Gastrocnemius medialis (tissue), 4 donors: ENCODE results near the gene SBDS. TPM values are rescaled to one million over a fixed set of nuclear protein-coding genes. Genes with fewer than 3 reads are reported as not detected.

Experiments
- ATAC-seq, 2 donors: fragments of 150-250 bp; one replicate each; pipeline ENCODE4 v1.9.1; 2016
- DNase-seq, 2 donors: peaks; one replicate each; pipeline ENCODE4 v3.0.0-alpha.2; 2019
- H3K27ac ChIP-seq, 4 donors: fragments of 200-600 bp; sonication (generic); 1 replicate in 1 of 4; 2 replicates in 3 of 4; pipeline ENCODE4 v1.5.1; 2016 to 2018; ENCODE audit warnings: mild to moderate bottlenecking in 2 of 4, moderate library complexity in 1 of 4
- H3K27me3 ChIP-seq, 3 donors: fragments of 200-600 bp; sonication (generic) in 2 of 3; 1 replicate in 1 of 3; 2 replicates in 2 of 3; pipeline versions ENCODE4 v1.5.1 to v1.6.0; 2016 to 2019; ENCODE audit warnings: mild to moderate bottlenecking in 1 of 3, moderate library complexity in 1 of 3
- H3K36me3 ChIP-seq, 2 donors: fragments of 200-600 bp; sonication (generic) in 1 of 2; one replicate each; pipeline ENCODE4 v1.5.1; 2017 to 2018
- H3K4me1 ChIP-seq, 2 donors: fragments of 200-600 bp; sonication (generic) in 1 of 2; one replicate each; pipeline ENCODE4 v1.5.1; 2016 to 2017; ENCODE audit warnings: mild to moderate bottlenecking in 2 of 2
- H3K4me3 ChIP-seq, 4 donors: fragments of 200-600 bp; sonication (generic) in 3 of 4; 1 replicate in 1 of 4; 2 replicates in 3 of 4; pipeline ENCODE4 v1.5.1; 2016 to 2019; ENCODE audit warnings: mild to moderate bottlenecking in 2 of 4
- H3K9me3 ChIP-seq, 3 donors: fragments of 200-600 bp; sonication (generic) in 2 of 3; 1 replicate in 1 of 3; 2 replicates in 2 of 3; pipeline ENCODE4 v1.5.1; 2016 to 2019
- POLR2A ChIP-seq, 2 donors: fragments of 450-650 bp; IDR thresholded peaks; one replicate each; pipeline ENCODE4 v1.6.1; 2017; ENCODE audit warnings: antibody characterized with exemption in 2 of 2, mild to moderate bottlenecking in 2 of 2, moderate library complexity in 2 of 2
- in situ Hi-C, 4 donors: fragments of 200-750 bp; cut with MboI; loops; one replicate each; pipeline versions ENCODE4 v1.15.0 to v1.8.0; 2017; ENCODE audit warnings: low sequenced_read_pairs in 4 of 4
- intact Hi-C: fragments of 100-400 bp; cut with DNase I; formaldehyde crosslinking; loops from one replicate; pipeline ENCODE4 v1.15.1; 2023; ENCODE audit warnings: low total_unique reads
- total RNA-seq, 4 donors: library from RNA; depleted of rRNA; stranded (reverse); fragments of >200 nt; gene quantifications; one replicate each; pipeline versions ENCODE4 v1.1.0 to v1.2.3, GENCODE V29; 2016
- TF ChIP-seq, protein P1 (sequence below), 5 experiments: fragments of 450-650 bp in 3 of 5; fragments of 200-600 bp in 2 of 5; sonication (generic) in 2 of 5; IDR thresholded peaks in 4 of 5; conservative IDR thresholded peaks in 1 of 5; 1 replicate in 4 of 5; 2 replicates in 1 of 5; pipeline ENCODE4 v1.5.1; 2016 to 2019; ENCODE audit warnings: antibody characterized with exemption in 5 of 5, mild to moderate bottlenecking in 3 of 5, moderate library complexity in 3 of 5

Gene SBDS
- total RNA-seq, 4 donors from 2014 or later, result 226 to 391 (median 235) TPM

DNA sequence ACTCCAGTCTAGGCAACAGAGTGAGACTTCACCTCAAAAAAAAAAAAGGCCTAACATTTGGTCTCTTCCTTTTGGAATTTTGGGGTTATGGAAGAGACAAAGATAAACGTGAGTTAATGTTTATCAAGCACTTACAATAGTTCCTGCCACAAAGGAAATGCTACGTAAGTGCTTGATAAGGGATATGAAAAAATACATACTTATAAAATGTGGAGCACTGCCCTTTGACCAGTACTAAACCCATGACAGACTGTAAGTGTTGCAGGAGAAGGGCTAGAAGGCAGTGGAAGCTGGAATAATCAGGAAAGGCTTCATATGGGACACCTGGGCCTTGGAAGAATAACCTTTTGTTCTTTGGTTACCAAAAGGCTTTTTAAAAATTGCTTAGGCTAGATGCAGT lies 48.8 kb downstream of the SBDS start:
- Histone ChIP-seq H3K9me3 (no peaks in the 10 kb centered on the region), H3K4me3 (no peak overlapping the region), H3K36me3 (peaks cover 0 to 81% of the 10 kb centered on the region in 2 donors), H3K4me1 (peaks cover 0 to 5% of the 10 kb centered on the region in 2 donors), H3K27ac (no peak overlapping the region), H3K27me3 (no peaks in the 10 kb centered on the region)
- in situ Hi-C loops, result no loop called here
- TF ChIP-seq, protein P1, sequence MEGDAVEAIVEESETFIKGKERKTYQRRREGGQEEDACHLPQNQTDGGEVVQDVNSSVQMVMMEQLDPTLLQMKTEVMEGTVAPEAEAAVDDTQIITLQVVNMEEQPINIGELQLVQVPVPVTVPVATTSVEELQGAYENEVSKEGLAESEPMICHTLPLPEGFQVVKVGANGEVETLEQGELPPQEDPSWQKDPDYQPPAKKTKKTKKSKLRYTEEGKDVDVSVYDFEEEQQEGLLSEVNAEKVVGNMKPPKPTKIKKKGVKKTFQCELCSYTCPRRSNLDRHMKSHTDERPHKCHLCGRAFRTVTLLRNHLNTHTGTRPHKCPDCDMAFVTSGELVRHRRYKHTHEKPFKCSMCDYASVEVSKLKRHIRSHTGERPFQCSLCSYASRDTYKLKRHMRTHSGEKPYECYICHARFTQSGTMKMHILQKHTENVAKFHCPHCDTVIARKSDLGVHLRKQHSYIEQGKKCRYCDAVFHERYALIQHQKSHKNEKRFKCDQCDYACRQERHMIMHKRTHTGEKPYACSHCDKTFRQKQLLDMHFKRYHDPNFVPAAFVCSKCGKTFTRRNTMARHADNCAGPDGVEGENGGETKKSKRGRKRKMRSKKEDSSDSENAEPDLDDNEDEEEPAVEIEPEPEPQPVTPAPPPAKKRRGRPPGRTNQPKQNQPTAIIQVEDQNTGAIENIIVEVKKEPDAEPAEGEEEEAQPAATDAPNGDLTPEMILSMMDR (IDR thresholded peaks at IDR 0.05 in 4 of 5, conservative IDR thresholded peaks at IDR 0.05 in 1 of 5), result no peak
- TF ChIP-seq POLR2A (IDR thresholded peaks at IDR 0.05), result no peak
- ATAC-seq (no peak), DNase-seq (no peak)
- intact Hi-C loops, result no loop called here

GRCh38 chr7:66939325-66939724 lies 56.1 kb downstream of the SBDS start:
- Histone ChIP-seq H3K27ac (no peak overlapping the region), H3K4me3 (no peak overlapping the region), H3K4me1 (peaks cover 12% of the 10 kb centered on the region in 2 donors), H3K36me3 (peaks cover 0 to 23% of the 10 kb centered on the region in 2 donors), H3K9me3 (no peaks in the 10 kb centered on the region), H3K27me3 (no peaks in the 10 kb centered on the region)
- TF ChIP-seq, protein P1 (IDR thresholded peaks at IDR 0.05 in 4 of 5, conservative IDR thresholded peaks at IDR 0.05 in 1 of 5), result no peak
- no peak for TF ChIP-seq POLR2A (IDR thresholded peaks at IDR 0.05)
- no peak for ATAC-seq
- DNase-seq, result no peak
- in situ Hi-C loops, result no loop called here
- intact Hi-C loops, result no loop called here

GRCh38 chr7:66937940-66938339 lies 57.4 kb downstream of the SBDS start:
- DNase-seq (no peak), ATAC-seq (no peak)
- H3K27ac ChIP-seq, result no peak overlapping the region
- H3K36me3 ChIP-seq, result peaks cover 0 to 12% of the 10 kb centered on the region in 2 donors
- no peaks in the 10 kb centered on the region for H3K9me3 ChIP-seq
- H3K27me3 ChIP-seq, result no peaks in the 10 kb centered on the region
- peaks cover 12 to 13% of the 10 kb centered on the region in 2 donors for H3K4me1 ChIP-seq
- intact Hi-C loops (no loop called here), in situ Hi-C loops (no loop called here)
- H3K4me3 ChIP-seq, result no peak overlapping the region
- TF ChIP-seq, protein P1 (IDR thresholded peaks at IDR 0.05 in 4 of 5, conservative IDR thresholded peaks at IDR 0.05 in 1 of 5), result no peak
- TF ChIP-seq POLR2A (IDR thresholded peaks at IDR 0.05), result no peak

Other genes with a start within 250 kb of the SBDS start
- 10 to 100 TPM; 53.2 to 65.9 (median 60.3) TPM for gene TMEM248, start 74.4 kb downstream of the SBDS start, total RNA-seq
- gene TYW1, start 1.2 kb upstream of the SBDS start, total RNA-seq, result 10 to 100 TPM; 15.4 to 33.8 (median 19.7) TPM